GM21717 (cell line): ENCODE results near the gene TMPRSS3.

Source experiments
- ATAC-seq: cut with Tn5 transposase; IDR thresholded peaks from one replicate; pipeline ENCODE4 v1.9.1; 2021; ENCODE audit warnings: mild to moderate bottlenecking, moderate library complexity; ENCODE audit not compliant: unreplicated experiment

Gene TMPRSS3

DNA sequence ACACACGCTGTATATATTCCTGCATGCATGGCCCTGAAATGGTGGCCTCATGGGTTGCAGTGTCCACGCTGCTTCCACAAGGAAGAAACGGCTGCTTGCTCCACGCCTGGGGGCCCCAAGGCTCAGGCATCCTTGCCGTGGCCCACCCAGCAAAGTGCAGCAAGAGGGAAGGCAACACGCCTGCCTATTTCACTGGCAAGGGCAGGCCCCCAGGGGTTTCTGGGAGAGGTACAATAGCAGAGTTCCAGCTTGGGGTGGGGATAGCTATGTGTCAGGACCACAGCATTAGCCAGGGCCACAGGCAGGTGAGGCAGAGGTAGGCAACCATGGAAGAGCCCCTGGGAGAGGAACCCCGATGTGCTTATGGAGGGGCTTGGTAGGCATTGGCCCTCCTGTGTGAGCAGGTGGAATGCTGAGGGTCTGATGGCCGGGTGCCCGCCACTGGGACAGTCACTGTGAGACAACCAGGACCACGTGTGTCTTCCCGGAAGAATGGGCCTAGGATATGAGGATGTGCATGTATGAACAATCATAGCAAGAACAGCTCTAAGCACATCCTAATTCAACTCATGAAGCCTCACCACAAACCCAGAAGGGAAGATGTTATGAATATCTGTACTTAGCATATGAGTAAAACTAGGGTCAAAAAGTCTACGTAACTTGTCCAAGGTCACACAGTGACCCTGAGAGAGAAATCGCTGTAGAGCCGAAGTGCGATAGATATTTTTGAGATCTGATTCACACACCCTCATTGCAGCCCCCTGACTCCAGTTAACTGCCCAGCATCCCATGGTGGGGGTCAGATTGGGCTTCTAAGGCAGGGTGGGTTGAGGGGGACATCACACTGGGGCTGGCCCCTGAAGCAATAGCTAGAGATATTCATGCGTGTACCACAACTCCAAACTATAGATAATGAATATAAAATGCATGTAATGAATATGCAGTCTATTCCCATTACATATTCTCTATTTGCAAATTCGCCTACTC is 56.8 kb downstream of the TMPRSS3 start:
- no peak for ATAC-seq

DNA sequence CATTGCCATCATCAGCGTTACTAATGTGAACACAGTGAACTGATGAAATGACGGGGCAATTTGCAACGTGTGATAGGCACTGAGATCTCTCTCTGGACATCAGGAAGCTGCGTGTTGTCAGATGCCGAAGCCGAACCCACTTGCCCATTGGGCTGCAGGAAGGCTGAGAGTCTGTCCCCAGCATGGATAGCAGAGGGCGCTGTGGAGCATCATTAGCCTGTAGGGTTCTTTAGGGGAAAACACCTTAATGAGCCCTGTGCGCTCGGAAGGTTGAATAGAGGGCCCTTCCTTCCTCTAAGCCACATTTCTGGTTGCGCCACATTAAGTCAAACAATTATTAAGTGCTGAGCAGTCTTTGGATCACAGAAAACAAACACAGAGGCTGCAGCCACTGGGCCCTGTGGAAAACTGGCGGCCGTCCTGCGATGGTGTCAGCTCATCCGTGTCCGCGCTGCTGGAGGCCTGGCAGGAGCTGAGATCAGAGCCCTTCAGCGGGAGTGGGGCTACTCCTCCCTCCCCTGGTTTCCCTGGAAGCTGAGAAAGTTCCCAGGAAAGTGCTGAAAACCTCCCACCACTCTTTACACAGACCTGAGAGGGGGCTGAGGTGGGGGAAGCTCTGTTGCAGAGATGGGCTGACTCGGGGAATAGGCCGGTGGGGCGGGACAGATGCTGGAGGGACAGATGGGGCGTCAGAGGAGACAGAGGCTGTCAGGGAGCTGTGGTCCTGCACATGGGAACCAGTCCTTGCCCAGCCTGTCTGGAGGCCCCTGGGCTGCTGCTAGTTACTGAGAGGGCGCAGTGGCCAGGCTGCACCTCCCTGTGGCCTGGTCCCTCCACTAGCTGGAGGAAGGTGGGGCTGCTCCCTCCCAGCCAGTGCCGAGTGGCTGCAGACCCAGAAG is 57.8 kb downstream of the TMPRSS3 start:
- ATAC-seq: no peak

DNA sequence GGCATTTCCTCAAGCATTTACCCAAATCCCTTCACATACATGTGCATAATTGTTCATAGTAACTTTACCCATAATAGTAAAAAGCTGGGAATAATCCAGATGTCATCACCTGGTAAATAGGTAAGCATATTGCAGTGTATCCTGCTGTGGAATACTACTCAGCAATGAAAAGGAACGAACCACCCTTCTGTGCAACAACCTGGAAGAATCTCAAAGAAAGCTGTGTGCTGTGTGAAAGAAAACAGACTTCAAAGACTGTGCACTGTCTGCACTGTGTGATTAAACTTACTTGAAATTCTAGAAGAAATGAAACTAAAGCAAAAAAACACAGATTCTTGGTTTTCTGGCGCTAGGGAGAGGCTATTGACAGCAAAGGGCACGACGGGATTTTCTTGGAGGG is 58.6 kb downstream of the TMPRSS3 start:
- no peak for ATAC-seq

DNA sequence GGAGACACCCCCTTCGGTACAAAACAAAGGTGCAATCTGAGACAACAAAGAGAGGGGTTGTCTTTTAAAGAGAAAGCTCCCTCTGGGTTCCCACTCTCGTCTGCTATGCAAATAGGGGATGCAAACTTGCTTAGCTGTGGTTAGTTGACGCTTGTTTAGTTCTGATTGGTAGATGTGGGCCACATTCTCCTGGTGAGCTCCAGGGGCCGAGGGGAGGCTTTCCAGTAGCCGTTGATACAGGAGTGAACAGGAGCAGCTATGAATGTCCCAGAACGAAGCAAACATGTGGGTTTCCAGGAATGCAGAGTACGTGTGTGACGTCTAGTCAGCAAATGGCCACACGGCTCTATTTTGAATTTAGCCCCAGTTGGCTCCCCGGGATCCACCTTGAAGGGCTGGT is 59.8 kb downstream of the TMPRSS3 start:
- ATAC-seq: no peak

DNA sequence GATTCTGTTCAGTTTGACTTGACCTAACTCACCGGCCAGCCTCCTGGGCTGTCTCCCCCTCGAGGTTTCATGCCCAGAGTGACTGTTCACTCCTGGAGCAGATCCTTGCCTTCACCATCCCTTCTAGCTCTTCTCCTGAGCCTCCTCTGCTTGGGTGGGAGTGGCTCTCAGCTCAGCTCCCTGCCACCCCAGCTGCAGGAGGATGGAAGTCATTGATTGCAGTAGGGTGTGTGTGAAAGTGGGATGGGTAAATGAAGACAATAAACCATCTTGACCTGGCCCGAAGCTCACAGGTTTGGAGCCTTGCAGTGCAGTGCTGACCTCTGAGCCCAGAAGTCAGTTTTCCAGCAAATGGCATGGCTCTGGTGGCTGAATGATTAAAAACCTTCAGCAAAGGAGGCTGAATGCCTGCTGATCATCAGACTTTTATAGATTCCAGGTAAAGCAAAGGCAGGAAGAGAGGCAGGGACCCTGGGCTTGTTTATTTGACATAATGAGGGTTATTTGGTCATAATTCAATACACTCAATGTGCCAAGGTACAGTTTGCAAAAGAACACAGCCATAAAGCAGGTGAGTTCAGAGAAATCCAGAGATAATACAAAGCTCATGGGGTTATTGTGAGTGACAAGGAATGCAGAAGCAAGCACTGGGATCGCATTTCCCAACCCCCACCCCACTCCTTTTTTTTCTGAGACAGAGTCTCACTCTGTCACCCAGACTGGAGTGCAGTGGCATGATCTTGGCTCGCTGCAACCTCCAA is 63.1 kb downstream of the TMPRSS3 start:
- ATAC-seq: no peak

DNA sequence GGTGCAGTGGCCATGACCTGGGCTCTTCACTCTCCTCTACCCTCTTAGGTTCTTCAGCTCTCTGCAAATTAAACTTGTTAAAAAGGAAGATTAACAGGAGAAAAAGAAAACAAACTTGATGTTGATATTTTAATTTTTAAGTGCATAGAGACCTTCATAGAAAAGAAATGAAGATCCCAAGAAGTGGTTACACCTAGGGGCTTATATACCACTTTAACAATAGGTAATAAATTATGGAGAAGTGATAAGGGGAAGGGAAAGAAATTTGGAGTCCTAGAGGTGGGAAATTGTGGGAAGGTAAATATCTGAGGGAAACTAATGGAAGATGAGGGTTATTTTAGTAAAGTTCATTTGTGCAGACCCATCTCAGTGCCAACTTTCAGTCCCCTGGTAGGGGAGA is 64.2 kb downstream of the TMPRSS3 start:
- ATAC-seq: no peak

DNA sequence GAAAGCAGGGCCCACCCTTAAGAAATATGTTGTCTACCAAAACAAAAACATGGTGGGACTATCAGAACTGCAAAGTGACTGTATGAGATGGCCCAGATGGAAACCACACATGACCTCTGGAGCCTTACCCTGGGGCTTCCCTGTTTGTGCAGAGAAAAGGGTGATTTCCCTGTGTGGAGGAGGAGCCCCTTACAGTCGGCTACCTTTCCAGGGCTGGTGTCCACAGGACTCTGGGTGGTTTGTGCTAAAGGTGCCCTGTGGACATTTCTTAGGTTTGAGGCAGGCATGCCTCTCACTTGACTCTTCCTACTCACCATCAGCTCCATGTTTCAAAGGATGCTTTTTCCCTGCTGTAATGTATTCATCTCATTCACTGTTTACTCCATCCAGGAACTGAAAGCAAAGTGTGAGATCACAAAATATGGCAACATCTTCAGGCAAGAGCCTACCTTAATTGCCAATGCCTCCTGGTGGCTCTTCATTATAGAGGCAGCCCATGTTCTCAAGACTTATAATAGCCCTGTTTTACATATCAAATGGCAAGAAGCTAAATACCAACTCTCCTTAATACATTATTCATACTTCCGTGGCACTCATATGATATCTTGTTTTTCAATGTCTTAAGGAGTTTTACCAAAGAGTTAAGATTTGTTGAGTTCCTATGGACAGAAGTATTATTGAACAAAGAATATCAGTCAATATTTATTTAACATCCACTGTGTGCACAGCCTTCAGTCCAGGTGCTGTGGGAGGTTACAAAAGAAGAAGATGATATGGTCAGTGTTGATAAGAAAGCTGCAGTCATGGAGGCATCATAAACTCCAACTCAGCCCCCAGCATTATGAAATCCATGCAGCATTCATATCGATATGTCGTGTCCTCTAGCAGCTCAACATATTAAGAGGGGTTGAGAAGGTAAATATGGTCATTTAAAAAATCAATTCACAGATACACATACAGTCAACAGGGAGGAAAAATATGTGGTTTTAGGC is 65.2 kb downstream of the TMPRSS3 start:
- ATAC-seq: no peak

DNA sequence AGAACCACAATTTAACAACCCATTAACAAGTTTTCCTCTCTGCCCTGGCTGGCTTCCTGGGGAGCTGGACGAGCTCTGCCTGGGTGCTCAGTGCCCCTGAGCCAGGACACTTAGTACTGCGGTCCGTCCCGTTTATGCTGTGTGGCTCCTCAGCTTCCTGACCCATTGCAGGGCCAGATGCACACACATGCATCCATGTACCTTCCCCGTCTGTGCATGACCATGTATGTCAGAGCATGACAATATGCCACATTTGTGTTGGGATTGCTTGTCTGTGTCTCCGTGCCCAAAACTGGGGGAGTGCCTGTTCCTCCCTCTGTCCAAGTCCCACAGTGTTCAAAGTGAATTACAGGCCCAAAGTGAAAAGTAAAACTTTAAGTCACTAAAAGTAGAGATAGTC is 71.0 kb downstream of the TMPRSS3 start:
- no peak for ATAC-seq
